Osteocyte (in vitro differentiated cells): ENCODE measurements around the gene TERT. TPM values are rescaled to one million over a fixed set of nuclear protein-coding genes. Genes with fewer than 3 reads are reported as not detected.
"Not testable (repeated sequence)": the region's sequence is repeated elsewhere in the genome, so short reads cannot be mapped to it uniquely, and the experiment has no call there.

Source experiments
- DNase-seq: peaks from one replicate; pipeline ENCODE4 v3.0.0; 2021; ENCODE audit warnings: mixed read lengths; ENCODE audit not compliant: unreplicated experiment; ENCODE audit errors: extremely low spot score
- H3K27ac Mint-ChIP-seq: one replicate; pipeline ENCODE4 v1.8.0; 2021; ENCODE audit warnings: mild to moderate bottlenecking, mixed read lengths; ENCODE audit not compliant: unreplicated experiment
- H3K27me3 Mint-ChIP-seq: one replicate; pipeline ENCODE4 v1.8.0; 2021; ENCODE audit warnings: mixed read lengths; ENCODE audit not compliant: unreplicated experiment
- H3K36me3 Mint-ChIP-seq: one replicate; pipeline ENCODE4 v1.8.0; 2021; ENCODE audit warnings: mixed read lengths; ENCODE audit not compliant: unreplicated experiment
- H3K4me1 Mint-ChIP-seq: one replicate; pipeline ENCODE4 v1.8.0; 2021; ENCODE audit warnings: mixed read lengths; ENCODE audit not compliant: unreplicated experiment
- H3K4me3 Mint-ChIP-seq: one replicate; pipeline ENCODE4 v1.8.0; 2021; ENCODE audit warnings: mild to moderate bottlenecking, moderate library complexity, mixed read lengths; ENCODE audit not compliant: unreplicated experiment
- H3K9me3 Mint-ChIP-seq: one replicate; pipeline ENCODE4 v1.8.0; 2021; ENCODE audit warnings: mixed read lengths; ENCODE audit not compliant: unreplicated experiment
- CTCF ChIP-seq: fragments of 200-600 bp; sonication (generic); IDR thresholded peaks from 2 replicates; pipeline ENCODE4 v1.5.0; 2021; ENCODE audit warnings: antibody characterized with exemption, mild to moderate bottlenecking, moderate library complexity
- total RNA-seq: library from RNA; stranded (reverse); gene quantifications from 2 replicates; pipeline ENCODE4 v1.2.1, GENCODE V29; 2021

TERT gene
- total RNA-seq, 1 donor from 2014 or later: not detected

- peaks cover 18% of the 10 kb centered on the region for H3K27me3 Mint-ChIP-seq
- no peak overlapping the region for H3K4me3 Mint-ChIP-seq
- peak; percentile 80 for DNase-seq
- peaks cover 9% of the 10 kb centered on the region for H3K9me3 Mint-ChIP-seq
- TF ChIP-seq CTCF: no peak
- H3K27ac Mint-ChIP-seq: no peak overlapping the region
- no peaks in the 10 kb centered on the region for H3K36me3 Mint-ChIP-seq
- H3K4me1 Mint-ChIP-seq: no peaks in the 10 kb centered on the region
These were observed 6.2 kb downstream of the TERT start for GRCh38 chr5:1288439-1289335.

- Mint-ChIP-seq H3K27ac (no peak overlapping the region), H3K36me3 (no peaks in the 10 kb centered on the region), H3K4me1 (no peaks in the 10 kb centered on the region), H3K9me3 (peaks cover 9% of the 10 kb centered on the region), H3K4me3 (no peak overlapping the region), H3K27me3 (peaks cover 5% of the 10 kb centered on the region)
- DNase-seq: peak; percentile 82
- no peak for TF ChIP-seq CTCF
These were observed 9.0 kb downstream of the TERT start for GRCh38 chr5:1285883-1286291.

- H3K9me3 Mint-ChIP-seq: peaks cover 9% of the 10 kb centered on the region
- no peaks in the 10 kb centered on the region for H3K4me1 Mint-ChIP-seq
- H3K27me3 Mint-ChIP-seq: peaks cover 5% of the 10 kb centered on the region
- no peak for TF ChIP-seq CTCF
- peak; percentile 62 for DNase-seq
- no peak overlapping the region for H3K4me3 Mint-ChIP-seq
- H3K36me3 Mint-ChIP-seq: no peaks in the 10 kb centered on the region
- H3K27ac Mint-ChIP-seq: no peak overlapping the region
These were observed 9.7 kb downstream of the TERT start for GRCh38 chr5:1285141-1285540.

- not testable (repeated sequence) for H3K27me3 Mint-ChIP-seq, H3K9me3 Mint-ChIP-seq, H3K4me1 Mint-ChIP-seq, H3K27ac Mint-ChIP-seq, H3K36me3 Mint-ChIP-seq, H3K4me3 Mint-ChIP-seq
- peak; percentile 73 for DNase-seq
These were observed 10.4 kb downstream of the TERT start for GRCh38 chr5:1284336-1284970.

GRCh38 chr5:1283729-1284041 is 11.2 kb downstream of the TERT start:
- not testable (repeated sequence) for H3K4me3 Mint-ChIP-seq, H3K36me3 Mint-ChIP-seq, H3K27ac Mint-ChIP-seq, H3K9me3 Mint-ChIP-seq, H3K4me1 Mint-ChIP-seq, H3K27me3 Mint-ChIP-seq
- DNase-seq: peak; percentile 73

- not testable (repeated sequence) for H3K9me3 Mint-ChIP-seq, H3K4me1 Mint-ChIP-seq, H3K27ac Mint-ChIP-seq, DNase-seq, H3K36me3 Mint-ChIP-seq, H3K4me3 Mint-ChIP-seq, H3K27me3 Mint-ChIP-seq
These were observed 11.7 kb downstream of the TERT start for GRCh38 chr5:1282993-1283728.
